ENCODE data around the gene RBM28.

DNA sequence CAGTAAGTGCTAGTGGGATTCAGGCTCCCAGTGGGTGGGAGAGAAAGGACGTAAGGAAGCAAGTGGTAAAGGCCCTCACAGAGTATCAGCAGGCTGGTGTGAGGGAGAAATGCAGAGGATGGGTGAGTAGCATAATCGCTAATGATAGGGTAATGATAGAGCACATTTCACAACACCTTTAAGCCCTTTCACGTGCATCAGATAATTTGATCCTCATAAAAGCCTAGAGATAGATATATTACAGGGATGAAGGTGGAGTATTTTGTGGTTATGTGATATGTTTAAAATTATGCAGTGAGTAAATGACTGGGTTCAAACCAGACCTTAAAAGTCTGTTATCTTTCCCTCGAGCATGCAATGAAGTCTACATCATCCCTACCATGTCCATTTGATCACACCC is 92.4 kb downstream of the RBM28 start:
- TF ChIP-seq SIN3A (IDR thresholded peaks at IDR 0.05; ENCODE audit: borderline replicate concordance, insufficient read depth, low read length), result no peak
- TF ChIP-seq, protein P1, sequence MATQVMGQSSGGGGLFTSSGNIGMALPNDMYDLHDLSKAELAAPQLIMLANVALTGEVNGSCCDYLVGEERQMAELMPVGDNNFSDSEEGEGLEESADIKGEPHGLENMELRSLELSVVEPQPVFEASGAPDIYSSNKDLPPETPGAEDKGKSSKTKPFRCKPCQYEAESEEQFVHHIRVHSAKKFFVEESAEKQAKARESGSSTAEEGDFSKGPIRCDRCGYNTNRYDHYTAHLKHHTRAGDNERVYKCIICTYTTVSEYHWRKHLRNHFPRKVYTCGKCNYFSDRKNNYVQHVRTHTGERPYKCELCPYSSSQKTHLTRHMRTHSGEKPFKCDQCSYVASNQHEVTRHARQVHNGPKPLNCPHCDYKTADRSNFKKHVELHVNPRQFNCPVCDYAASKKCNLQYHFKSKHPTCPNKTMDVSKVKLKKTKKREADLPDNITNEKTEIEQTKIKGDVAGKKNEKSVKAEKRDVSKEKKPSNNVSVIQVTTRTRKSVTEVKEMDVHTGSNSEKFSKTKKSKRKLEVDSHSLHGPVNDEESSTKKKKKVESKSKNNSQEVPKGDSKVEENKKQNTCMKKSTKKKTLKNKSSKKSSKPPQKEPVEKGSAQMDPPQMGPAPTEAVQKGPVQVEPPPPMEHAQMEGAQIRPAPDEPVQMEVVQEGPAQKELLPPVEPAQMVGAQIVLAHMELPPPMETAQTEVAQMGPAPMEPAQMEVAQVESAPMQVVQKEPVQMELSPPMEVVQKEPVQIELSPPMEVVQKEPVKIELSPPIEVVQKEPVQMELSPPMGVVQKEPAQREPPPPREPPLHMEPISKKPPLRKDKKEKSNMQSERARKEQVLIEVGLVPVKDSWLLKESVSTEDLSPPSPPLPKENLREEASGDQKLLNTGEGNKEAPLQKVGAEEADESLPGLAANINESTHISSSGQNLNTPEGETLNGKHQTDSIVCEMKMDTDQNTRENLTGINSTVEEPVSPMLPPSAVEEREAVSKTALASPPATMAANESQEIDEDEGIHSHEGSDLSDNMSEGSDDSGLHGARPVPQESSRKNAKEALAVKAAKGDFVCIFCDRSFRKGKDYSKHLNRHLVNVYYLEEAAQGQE (IDR thresholded peaks at IDR 0.05; ENCODE audit: insufficient read depth in 1 of 2, low read depth in 2 of 2, low read length in 2 of 2), result no peak
